SH-SY5Y (cell line): ENCODE data around the gene NNMT.

Experiments
- GATA2 ChIP-seq: IDR thresholded peaks from 2 replicates; pipeline ENCODE4 v1.6.1; 2011; ENCODE audit warnings: mild to moderate bottlenecking, low read depth, low read length
- GATA3 ChIP-seq: IDR thresholded peaks from 2 replicates; pipeline ENCODE4 v1.6.1; 2011; ENCODE audit warnings: low read depth, mild to moderate bottlenecking, low read length, moderate library complexity

The NNMT gene

GRCh38 chr11:114322934-114323333 is 26.7 kb downstream of the NNMT start:
- TF ChIP-seq GATA3 (no peak), GATA2 (no peak)

- TF ChIP-seq GATA2: no peak
- TF ChIP-seq GATA3: no peak
These were observed 30.0 kb downstream of the NNMT start for GRCh38 chr11:114326151-114326550.

- TF ChIP-seq GATA2 (no peak), GATA3 (no peak)
These were observed 30.6 kb downstream of the NNMT start for GRCh38 chr11:114326776-114327175.

- TF ChIP-seq GATA3 (no peak), GATA2 (no peak)
These were observed 34.2 kb downstream of the NNMT start for GRCh38 chr11:114330373-114330772.

GRCh38 chr11:114340311-114341131 is 44.3 kb downstream of the NNMT start:
- TF ChIP-seq GATA2 (no peak), GATA3 (no peak)

- TF ChIP-seq GATA2: no peak
- no peak for TF ChIP-seq GATA3
These were observed 46.3 kb downstream of the NNMT start for GRCh38 chr11:114342476-114342875.

GRCh38 chr11:114343020-114343419 is 46.8 kb downstream of the NNMT start:
- no peak for TF ChIP-seq GATA2
- no peak for TF ChIP-seq GATA3

- TF ChIP-seq GATA2 (no peak), GATA3 (no peak)
These were observed 47.3 kb downstream of the NNMT start for GRCh38 chr11:114343493-114343892.

GRCh38 chr11:114344494-114344893 is 48.3 kb downstream of the NNMT start:
- TF ChIP-seq GATA3: no peak
- TF ChIP-seq GATA2: no peak

GRCh38 chr11:114345575-114346222 is 49.5 kb downstream of the NNMT start:
- no peak for TF ChIP-seq GATA2
- no peak for TF ChIP-seq GATA3

- no peak for TF ChIP-seq GATA2
- TF ChIP-seq GATA3: no peak
These were observed 50.5 kb downstream of the NNMT start for GRCh38 chr11:114346709-114347141.

GRCh38 chr11:114348200-114349191 is 52.3 kb downstream of the NNMT start:
- TF ChIP-seq GATA2 (no peak), GATA3 (no peak)

GRCh38 chr11:114350022-114350421 is 53.8 kb downstream of the NNMT start:
- no peak for TF ChIP-seq GATA2
- TF ChIP-seq GATA3: no peak

- TF ChIP-seq GATA2: no peak
These were observed 57.2 kb downstream of the NNMT start for GRCh38 chr11:114353443-114353842.

GRCh38 chr11:114354076-114354475 is 57.9 kb downstream of the NNMT start:
- TF ChIP-seq GATA3 (no peak), GATA2 (no peak)
